ENCODE data around the gene TXNRD3.

The TXNRD3 gene

DNA sequence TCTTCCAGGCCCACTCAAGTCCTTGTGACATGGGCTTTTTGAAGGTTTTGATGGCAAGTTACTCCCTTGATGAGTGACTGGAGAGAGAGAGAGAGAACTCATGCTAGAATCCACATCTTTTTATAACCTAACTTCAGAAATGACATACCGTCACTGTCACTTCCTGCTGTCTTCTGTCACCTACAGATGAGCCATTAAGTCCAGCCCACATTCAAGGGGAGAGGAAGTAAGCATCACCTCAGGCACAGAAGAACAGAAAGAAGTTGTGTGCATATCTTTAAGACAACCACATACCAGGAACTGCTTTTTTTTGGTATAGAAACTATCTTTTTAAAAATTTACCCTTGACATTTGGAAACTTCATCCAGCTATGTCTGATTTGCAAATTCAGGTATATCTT lies 16.6 kb upstream of the TXNRD3 start:
- DNase-seq, result no peak

DNA sequence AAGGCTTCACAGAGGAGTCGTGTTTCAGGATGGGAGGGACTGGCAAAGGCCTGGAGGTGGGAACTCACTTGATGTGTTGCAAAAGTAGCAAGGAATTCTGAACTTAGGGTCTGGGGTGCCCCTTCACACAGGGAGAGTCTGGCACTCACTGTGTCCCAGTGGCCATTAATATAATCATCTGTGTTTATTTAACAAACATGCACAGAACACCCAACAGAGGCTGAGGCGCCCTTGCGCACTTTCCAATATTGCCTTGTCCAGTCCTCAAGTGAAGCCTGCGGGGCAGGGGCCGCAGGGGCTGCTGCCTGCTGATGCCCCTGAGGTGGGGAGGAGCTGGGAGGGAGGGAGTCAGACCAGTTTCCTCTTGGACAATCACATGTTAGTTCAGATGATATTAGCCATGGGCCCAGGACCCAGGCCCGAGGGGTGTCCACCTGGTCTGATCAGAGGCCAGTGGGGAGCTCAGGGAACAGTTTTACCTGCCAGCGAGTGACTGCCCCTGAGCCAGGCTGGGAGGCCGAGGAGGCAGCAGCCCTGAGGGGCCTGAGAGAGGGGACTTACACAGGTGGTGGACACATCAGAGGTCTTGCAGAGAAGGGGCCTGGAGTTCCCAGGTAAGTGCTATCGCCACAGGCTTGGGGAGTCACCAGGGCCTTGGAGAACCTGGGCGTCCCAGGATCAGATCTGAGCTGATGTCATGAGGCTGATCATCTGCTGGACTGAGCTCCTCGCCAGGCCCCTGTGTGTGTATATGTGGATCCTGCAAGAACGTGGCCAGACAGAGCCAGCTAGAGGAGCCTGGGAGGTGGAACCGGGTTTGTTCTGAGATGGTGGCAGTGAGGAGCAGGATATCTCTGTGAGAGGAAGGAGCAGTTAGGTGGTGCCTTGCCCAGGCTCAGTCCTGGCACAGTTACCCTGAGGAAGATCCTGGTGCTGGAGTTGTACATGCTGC lies 13.8 kb upstream of the TXNRD3 start:
- DNase-seq, result no peak

- DNase-seq, result no peak
These were observed 12.9 kb upstream of the TXNRD3 start for GRCh38 chr3:126667631-126668449.

GRCh38 chr3:126666658-126667528 lies 12.0 kb upstream of the TXNRD3 start:
- no peak for DNase-seq

DNA sequence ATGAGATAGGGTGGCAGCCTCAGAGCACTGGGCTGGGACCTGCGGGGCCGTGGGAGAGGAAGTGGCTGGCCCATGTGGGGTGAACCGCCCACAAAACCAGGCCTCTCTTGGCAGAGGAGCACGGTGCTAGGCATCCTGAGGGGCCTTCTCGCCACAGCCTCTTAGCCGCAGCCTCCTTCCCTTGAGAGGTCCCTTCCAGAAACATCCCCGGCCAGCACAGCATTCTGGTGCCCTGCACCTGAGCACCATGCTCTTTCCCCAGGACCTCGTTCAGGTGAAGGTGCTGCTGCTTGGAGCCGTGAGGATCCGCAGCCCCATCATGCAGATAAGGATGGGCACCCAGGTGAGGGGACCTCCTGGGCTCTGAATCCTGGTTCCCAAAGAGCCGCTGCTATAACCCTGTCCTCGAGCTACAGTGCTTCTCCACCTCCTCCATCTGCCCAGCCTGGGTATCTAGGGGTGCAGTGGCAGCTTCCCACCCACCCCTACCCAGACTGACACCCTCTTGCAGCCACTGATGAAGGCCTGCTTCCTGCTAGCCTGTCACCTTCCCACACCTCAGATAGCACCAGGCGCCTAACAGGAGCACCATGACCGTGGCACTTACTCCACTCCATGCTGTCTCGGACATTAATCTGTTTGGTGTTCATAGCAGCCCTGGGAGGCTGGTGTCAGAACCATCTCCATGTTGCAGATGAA lies 11.2 kb upstream of the TXNRD3 start:
- no peak for DNase-seq

DNA sequence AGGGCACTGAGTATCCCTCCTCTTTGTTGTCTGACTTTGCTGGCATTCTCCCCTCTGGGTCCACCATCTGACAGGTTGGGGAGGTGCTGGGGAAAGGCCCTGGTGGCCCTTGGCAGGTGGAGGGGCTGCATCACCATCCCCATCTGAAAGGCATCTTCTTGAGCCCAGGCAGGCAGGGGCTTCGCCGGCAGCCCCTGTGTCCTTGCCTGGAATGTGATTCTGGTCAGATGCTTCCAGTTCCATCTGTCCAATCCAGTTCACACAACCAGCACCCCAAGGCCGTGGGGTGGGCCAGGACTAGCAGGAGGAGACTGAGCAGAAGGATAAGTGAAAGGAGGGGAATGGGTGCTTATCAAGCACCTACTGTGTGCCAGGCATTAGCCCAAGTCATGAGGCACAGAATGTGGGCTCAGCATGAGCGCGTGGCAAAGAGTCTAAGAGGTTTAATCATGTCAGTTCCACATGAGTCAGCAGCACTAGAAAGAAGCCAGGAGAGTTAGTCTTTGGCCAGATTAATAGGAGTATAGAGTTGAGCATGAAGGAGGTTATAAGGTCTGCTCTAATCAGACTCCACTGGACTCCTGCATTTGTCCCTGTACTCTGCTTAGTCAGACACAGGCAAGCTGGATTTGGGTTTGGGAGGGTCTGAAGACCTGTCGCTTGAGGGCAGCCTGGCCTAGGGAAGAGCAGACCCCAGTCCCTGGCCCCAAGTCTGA lies 10.5 kb upstream of the TXNRD3 start:
- no peak for DNase-seq

GRCh38 chr3:126664591-126665214 lies 9.8 kb upstream of the TXNRD3 start:
- DNase-seq, result no peak

GRCh38 chr3:126663750-126664149 lies 8.8 kb upstream of the TXNRD3 start:
- DNase-seq, result no peak

DNA sequence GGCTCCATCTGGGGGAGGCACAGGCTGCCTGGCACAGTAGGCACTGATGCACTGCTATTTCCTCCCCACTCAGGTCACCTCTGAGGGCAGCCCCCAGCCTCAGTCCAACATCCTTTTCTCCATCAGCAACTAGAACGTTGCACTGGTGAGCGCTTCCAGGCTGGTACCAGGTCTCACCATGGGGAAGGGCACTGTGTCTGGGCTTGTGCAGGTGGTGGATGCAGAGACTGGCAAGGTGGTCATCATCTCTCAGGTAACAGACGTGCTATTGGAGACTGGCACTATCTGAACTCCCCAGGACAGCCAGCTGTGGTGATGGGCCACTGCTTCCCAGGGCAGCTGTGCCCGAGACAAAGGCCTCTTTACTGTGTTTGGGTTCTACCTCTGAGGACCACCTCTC lies 8.3 kb upstream of the TXNRD3 start:
- DNase-seq, result no peak

- DNase-seq, result no peak
These were observed 6.8 kb upstream of the TXNRD3 start for GRCh38 chr3:126661532-126662364.

- no peak for DNase-seq
These were observed 5.3 kb upstream of the TXNRD3 start for GRCh38 chr3:126659915-126660886.

DNA sequence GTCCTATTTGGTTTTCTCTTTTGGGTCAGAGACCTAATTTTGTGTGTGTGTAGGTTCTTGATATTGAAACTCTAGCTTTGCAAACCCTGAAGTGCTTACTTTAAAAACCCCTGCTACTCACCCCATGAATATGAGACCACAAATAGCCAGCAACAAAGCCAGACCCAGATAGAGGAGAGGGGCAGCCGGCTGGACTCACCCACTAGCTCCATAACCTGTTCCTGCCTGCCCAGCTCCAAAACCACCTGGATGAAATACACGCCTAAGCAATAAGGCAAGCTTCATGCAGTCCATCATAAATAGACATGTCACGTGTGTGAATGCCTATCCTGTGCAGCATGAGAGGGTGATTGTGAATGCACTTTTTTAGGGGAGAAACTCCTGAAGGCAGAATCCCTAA lies 3.7 kb upstream of the TXNRD3 start:
- no peak for DNase-seq

GRCh38 chr3:126657901-126658300 lies 3.0 kb upstream of the TXNRD3 start:
- no peak for DNase-seq

- DNase-seq, result no peak
These were observed 1.6 kb upstream of the TXNRD3 start for GRCh38 chr3:126656371-126657134.

- DNase-seq, result no peak
These were observed 963 bp upstream of the TXNRD3 start for GRCh38 chr3:126655887-126656286.

- no peak for DNase-seq
These were observed 5.3 kb downstream of the TXNRD3 start for GRCh38 chr3:126649556-126650092.

DNA sequence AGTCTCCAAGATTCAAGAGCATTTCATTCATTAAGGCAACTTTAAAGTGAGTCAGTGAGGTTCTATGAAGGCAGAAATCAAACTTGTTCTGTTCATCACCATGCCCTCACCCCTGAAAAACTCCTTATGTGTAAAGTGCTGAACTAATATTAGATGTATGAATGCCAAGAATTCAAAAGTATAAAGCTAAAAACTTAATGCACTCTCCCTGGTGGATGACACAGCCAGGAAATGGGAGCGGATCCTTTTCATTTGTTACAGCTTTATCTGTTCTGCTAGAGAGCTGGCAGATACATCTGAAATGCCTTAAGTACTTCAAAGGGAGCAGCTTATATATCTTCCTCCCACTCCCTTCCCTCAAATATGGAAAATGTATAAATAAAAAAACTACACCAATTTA lies 8.2 kb downstream of the TXNRD3 start:
- DNase-seq, result no peak

DNA sequence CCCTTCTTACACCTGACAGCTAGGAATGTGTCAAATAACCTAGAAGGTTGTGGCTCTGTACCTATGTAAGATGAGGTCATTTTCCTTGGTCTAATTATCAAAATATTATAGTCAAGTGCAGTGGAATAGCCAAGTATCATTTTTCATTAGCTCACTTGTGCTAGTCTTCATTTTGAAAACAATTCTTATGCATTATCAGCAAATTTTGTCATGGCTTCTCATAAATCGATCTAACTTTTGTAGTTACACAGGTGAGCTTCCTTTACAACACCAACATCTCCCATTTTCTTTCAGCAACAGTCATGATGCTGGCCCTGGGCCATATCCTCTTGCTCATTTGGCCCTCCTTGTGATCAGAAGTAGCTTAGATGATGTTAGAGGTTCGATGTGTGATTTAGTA lies 10.3 kb downstream of the TXNRD3 start:
- no peak for DNase-seq

Data from CD4-positive, alpha-beta T cell treated with Interleukin-6 for 4 hours (primary cell).